NCI-H2029 (cell line): Measurements from ENCODE around the gene ONECUT1.
"Not testable (repeated sequence)": the region's sequence is repeated elsewhere in the genome, so short reads cannot be mapped to it uniquely, and the experiment has no call there.

ENCODE experiments used
- DNase-seq: peaks from one replicate; lab custom pipeline; 2025; lab: John Stamatoyannopoulos, UW

The ONECUT1 gene

DNA sequence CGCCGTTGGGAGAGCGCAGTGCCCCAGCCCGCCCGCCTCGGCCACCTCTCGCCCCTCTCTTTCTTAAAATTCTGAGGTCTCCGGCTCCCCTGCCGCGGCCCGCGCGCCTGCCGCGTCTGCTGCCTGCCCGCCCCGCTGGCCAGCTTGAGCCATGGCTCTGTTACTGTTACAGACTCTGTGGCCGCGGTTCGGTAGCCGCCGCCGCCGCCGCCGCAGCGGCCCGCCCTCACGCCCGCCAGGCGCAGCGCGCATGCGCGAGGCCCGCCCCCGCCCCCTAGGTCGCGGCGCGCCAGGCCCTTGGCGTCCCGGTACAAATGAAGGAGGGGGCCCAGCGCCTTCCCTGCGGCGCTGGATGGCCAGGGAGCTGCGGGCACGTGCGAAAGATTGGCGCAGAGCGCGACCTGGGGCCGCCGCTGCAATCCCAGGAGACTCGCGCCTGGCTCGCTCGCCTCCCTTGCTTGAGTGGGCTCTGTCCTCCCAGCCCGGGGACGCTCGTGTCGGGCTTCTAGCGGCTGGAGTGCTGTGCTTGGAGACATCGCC lies at the start of gene ONECUT1:
Gene ONECUT1, minus strand, starts transcription at position 168 of the 540 bp plus-strand sequence. CDS start 452 bp downstream, outside the sequence.
- DNase-seq = no peak

DNA sequence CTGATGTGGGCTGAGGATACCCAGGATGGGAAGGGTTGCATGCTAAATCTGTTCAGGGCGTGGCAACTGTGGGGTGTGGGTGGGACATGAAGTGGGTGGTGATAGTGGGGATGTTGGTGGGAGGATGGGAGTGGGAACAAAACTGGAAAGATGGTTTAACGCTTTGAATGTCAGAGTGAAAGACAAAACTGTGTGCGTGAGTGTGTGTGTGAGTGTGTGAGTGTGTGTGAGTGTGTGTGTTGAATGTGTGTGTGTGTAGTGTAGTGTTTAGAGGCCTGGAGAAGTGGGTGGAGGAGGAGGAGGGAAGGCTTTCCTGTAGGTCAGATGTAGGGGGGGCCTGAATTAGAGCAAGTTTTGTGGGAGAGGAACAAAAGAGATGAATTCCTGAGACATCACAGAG lies 44.2 kb upstream of the ONECUT1 start:
- no peak for DNase-seq

GRCh38 chr15:52824169-52824942 lies 34.2 kb upstream of the ONECUT1 start:
- DNase-seq = peak; percentile 46

GRCh38 chr15:52822475-52822874 lies 32.3 kb upstream of the ONECUT1 start:
- no peak for DNase-seq

- DNase-seq = no peak
Measured at GRCh38 chr15:52819253-52819652, 29.1 kb upstream of the ONECUT1 start.

DNA sequence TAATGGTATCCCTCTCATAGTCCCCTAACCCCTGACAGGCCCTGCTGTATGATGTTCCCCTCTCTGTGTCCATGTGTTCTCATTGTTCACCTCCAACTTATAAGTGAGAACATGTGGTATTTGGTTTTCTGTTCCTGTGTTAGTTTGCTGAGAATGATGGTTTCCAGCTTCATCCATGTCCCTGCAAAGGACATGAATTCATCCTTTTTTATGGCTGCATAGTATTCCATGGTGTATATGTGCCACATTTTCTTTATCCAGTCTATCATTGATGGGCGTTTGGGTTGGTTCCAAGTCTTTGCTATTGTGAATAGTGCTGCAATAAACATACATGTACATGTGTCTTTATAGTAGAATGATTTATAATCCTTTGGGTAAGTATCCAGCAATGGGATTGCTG lies 25.8 kb upstream of the ONECUT1 start:
- DNase-seq = not testable (repeated sequence)

DNA sequence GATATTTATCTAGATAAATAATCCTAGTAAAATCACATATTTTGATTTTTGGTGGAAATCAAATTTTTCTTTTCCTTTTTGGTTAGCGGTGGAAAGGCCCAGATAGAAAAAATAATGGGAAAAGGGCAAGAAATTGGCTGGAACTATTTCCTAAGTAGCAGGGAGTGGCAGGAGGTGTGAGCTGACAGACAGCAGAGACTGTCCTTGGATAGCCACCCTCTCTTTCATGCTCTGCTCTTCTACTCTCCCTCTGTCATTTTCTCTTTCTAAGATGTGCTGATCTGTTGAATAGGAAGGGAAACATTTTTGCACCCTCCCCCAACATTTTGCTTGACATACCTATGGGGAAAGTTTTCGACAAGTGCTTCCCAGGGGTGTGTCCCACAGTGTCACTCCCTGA lies 18.9 kb upstream of the ONECUT1 start:
- DNase-seq = no peak

- no peak for DNase-seq
Measured at GRCh38 chr15:52808441-52808840, 18.3 kb upstream of the ONECUT1 start.

- DNase-seq = no peak
Measured at GRCh38 chr15:52806284-52806655, 16.1 kb upstream of the ONECUT1 start.

- no peak for DNase-seq
Measured at GRCh38 chr15:52805351-52806283, 15.5 kb upstream of the ONECUT1 start.

- DNase-seq = no peak
Measured at GRCh38 chr15:52804526-52805081, 14.5 kb upstream of the ONECUT1 start.

DNA sequence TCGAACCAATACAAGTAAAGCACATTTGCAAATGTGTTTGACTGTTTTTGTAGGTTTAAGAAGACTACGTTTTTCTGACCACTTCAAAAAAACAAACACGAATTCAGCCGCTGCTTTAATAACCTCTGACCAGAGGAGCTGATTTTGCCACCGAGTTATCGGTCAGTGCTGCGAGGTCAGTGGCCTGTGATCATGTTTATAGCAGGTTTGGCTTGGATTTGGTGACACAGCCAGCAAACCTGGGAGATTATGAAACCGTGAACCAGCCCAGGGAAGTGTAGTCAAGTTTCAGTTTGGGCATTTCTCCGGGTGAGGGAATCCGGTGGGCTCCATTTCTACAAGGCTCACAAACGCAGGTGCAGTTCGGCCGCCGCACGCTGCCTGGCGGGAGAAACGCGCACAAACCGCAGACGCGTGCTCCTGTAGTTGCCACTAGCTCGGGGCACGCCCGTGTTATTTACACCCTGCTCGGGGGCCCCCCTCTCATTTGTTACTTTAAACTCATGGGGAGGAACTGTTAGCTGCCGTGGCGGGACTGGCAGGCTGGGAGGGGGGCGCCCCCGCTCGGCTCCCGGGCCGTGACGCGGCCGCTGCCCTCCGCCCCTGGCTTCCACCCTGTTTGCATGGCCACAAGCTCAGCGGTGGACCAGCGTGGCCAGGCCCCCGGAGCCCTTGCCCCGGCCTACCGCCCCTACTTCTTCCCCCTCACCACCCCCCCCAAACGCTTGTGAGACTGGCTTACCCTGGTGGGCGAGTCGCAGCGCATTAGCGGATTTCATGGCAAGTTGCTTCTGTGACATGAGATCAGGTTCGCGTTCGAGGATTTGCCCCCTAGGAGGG lies 13.6 kb upstream of the ONECUT1 start:
- DNase-seq = no peak

DNA sequence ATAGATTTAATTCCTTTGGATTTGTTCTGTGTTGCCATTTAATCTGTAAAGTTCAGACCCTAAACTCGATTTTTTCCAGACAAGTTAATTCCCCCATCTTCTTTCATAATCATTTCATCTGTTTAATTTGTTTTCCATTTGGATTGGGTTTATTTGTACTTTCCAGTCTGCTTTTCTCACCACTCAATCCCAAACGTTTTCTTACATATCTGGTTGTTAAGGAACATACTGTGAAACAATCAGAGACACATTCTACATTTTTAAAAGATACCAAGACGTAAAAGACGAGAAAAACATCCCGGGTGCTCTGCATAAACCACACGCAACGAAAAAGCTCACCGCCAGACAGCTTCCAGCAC lies 13.0 kb upstream of the ONECUT1 start:
- no peak for DNase-seq

GRCh38 chr15:52802110-52802509 lies 12.0 kb upstream of the ONECUT1 start:
- no peak for DNase-seq

- DNase-seq = no peak
Measured at GRCh38 chr15:52801748-52802085, 11.6 kb upstream of the ONECUT1 start.

DNA sequence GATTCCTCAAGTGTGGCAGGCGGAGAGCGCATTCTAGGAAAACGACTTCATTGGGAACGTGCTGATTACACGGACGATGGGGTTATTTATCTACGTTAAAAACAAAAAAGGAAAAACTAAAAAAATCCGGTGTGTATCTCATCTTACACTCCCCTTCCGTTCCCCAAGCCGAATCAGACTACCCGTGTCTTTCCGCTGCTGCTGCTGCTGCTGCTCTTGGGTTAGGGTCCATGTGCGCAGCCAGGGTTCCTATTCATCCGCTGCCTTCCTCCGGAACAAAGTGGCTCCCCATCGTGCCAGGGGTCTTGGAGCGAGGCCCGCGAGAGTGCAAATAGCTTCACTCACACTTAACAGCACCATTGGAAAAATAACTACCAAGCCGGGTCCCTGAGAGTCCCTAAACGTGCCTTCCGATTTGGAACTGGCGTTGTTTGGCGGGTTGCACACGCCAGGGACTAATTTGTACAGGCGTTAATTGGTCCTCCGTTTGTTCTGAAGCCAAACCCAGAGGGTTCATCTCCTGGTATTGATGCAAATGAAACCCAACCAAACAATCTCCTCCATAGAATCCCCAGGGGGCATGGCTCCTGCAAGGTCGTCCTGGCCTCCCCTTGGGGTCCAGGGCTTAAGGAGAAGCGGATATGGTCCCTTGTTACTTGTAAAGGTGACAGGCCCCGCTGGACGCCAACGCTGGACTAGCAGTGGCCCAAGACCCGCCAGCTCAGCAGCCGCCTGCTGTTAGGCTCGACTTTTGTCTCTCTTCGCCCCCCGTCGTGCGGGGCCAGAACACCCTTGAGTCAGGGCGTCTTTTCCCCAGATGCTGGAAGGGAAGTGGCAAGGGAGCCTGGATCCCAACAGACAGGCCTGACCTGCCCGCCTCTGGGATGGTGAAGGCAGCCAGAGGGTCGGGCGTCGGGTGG lies 11.0 kb upstream of the ONECUT1 start:
- DNase-seq = no peak

DNA sequence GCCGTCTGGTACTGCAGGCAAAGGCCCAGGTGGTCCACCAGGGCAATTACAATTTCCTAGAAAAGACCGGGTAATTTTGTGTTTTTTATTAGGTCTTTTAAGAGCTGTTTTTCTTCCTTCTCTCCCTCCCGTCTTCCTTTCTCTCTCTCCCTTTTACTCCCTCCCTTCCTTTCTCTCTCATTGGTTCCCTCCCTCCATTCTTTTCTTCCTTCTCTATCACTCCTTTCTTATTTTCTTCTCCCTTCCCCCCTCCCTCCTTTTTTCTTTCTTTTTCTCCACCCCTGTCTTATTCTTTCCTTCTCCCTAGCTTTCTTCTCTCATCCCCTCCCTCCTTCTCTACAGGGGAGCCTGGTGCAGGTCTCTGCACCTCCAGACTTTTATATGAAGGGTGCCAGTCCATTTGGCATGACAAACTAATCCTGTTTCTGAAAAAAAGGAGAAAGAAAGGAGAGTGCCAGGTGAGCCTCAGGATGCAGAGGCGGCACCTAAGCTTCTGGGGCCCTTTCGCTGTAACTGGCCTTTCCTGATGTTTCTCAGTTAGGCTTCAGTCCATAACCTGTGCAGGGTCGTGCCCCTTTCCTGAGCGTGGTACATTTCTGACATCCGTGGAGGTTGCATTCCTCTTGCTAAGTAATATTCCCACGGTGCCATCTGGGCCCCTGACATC lies 9.1 kb upstream of the ONECUT1 start:
- no peak for DNase-seq

DNA sequence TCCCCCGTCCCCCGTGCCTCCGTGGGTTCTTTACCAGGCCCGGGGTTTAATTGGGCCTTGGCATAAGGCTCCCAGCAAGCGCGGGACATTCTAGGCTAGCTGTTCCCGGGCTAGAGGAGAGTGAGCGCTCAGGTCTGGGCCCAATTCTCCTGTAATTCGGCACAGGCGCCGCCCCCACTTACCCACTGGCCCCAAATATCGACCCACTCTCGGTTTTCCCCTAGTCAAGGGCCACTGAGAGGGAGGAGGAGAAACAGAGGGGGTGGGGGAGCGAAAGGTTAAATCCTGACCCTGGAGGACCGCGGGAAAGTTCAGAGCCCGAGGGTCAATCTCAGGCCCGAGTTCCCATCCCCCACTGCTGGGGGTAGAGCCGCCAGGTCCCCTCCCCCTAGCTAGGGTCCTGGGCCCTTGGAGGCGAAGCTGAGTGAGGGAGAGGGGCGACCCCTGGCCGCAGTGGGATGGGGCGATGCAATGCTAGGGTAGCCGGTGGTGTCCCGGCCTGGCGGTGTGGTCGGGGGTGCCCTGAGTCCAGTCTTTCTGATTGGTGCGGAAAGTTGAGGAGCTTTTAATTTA lies 8.5 kb upstream of the ONECUT1 start:
- no peak for DNase-seq

DNA sequence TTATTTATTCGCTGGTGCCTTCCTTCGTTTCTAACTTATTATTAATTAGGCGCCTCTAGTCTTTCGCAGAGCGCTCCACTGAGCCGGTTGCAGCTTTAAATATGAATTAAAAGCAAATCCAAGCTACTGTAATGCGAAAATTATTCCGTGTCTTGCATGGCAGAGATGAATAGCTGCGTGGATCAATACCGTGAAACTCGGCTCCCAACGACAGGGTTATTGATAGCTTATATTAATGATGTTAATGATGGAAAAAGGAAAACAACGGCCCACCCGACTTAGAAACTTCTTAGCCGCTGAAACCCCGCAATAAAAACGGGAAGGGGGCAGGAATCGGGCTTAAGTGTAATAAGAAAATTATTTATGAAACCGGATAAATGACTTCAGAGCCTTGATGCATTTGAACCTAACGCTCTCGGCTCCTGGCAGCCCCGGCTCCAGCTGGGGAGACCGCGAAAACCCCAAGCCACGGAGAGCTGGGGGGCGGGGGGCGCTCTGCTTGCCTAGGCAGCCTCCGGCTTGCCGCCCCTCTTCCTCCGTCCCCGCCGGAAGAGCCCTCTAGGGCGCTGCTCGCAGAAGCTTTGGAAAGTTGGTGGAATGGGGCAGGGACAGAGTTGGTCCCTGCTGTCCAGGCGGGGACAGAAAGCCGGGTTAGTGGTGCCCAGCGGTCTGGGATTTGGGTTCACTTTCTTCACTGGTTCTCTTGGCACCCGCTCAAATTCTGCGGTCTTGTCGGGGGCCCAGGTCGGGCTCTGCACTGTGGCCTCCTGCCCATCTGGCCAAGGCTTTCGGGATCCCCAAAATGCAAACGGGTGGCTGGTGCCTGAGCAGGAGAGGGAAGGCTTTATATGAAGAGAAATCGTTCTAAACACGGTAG lies 7.7 kb upstream of the ONECUT1 start:
- DNase-seq = no peak
